GM10248 (cell line): ENCODE results near the gene CC2D2B.
"Not testable (repeated sequence)": the region's sequence is repeated elsewhere in the genome, so short reads cannot be mapped to it uniquely, and the experiment has no call there.

Experiments used
- CTCF ChIA-PET: fragments of 300-600 bp; sonication (Branson Sonifier 250); formaldehyde crosslinking; extraction: SDS; loops from one replicate; lab custom pipeline; 2021; ENCODE audit warnings: antibody characterized with exemption; lab: Yijun Ruan, JAX
- POLR2A ChIA-PET: fragments of 350-650 bp; sonication (Branson Sonifier 250); formaldehyde crosslinking; extraction: SDS; loops from one replicate; lab custom pipeline; 2020; ENCODE audit warnings: antibody characterized with exemption; lab: Yijun Ruan, JAX
- DNase-seq: peaks from one replicate; pipeline ENCODE4 v3.0.0; 2012; ENCODE audit errors: extremely low spot score
- TF ChIP-seq, protein P1 (sequence below): IDR thresholded peaks from 2 replicates; pipeline ENCODE4 v1.5.1; 2012; ENCODE audit warnings: mild to moderate bottlenecking, low read depth; ENCODE audit errors: extremely low read depth, missing control alignments, control extremely low read depth

CC2D2B gene

DNA sequence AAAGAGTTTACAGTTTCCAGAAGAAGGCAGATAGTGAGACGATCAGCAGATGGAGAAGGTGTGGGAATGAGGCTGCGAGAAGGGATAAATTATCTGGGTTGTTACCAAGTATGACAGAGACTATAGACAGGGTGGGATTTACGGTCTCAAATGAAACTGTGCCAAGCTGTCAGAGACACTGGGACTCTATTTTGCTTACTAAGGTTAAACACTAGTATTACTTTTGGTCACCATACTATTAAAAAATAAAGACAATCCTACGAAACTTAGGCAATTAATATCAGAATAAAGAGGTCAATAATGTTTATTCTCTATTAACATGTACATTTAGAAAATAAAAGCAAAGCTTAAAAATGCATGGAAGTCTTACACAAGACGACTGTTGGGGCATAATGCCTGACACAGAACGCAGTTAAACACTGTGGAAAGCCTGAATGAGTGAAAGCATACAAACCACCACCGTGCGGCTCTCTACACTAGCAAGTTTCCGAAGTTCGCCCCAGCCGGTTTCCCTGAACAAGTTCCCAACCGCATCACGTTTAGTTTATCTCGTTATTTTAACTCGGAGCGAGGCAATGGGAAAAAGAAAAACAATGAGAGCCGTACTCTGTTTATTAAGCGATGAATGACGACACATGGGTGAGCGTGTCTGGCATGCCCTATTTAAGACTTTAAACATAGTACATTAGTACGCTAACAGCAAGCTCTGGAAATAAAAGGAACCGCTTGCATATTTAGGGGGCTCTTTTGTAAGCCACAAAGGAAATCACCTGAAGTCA lies 909 bp upstream of the CC2D2B start:
- ChIA-PET CTCF (interaction anchor here (0.7 to 1.6 kb wide), 6 partner anchors 19 to 323 kb away, joined by 3 to 5 read pairs (median 3); partner anchors contain the start of genes ALDH18A1 and TCTN3), POLR2A (interaction anchor here (0.6 kb wide), 1 partner anchor 10 kb away, joined by 3 read pairs; no protein-coding TSS in a partner anchor)
- TF ChIP-seq, protein P1, sequence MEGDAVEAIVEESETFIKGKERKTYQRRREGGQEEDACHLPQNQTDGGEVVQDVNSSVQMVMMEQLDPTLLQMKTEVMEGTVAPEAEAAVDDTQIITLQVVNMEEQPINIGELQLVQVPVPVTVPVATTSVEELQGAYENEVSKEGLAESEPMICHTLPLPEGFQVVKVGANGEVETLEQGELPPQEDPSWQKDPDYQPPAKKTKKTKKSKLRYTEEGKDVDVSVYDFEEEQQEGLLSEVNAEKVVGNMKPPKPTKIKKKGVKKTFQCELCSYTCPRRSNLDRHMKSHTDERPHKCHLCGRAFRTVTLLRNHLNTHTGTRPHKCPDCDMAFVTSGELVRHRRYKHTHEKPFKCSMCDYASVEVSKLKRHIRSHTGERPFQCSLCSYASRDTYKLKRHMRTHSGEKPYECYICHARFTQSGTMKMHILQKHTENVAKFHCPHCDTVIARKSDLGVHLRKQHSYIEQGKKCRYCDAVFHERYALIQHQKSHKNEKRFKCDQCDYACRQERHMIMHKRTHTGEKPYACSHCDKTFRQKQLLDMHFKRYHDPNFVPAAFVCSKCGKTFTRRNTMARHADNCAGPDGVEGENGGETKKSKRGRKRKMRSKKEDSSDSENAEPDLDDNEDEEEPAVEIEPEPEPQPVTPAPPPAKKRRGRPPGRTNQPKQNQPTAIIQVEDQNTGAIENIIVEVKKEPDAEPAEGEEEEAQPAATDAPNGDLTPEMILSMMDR = peak; percentile 26
- DNase-seq = peak; percentile 52

DNA sequence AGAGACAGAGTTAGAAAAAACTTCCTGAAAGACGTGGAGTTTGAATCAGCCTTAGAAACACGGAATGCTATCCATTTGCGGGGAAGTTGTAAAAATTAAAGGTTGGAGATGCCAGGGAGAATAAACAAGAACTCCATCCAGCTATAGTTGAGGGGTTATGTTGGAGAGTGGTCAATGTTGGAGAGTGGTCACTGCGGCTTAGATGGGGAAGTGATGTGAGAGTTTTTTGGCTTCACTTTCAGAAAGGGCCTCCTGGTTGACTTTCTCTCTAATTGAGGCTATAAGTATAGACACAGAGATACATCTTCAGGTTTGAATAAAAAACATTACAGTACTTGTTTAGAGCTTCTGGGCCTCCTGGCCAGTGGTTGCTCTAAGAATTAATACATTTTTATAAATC lies 675 bp downstream of the CC2D2B start:
- POLR2A ChIA-PET = no interaction called here
- TF ChIP-seq, protein P1 = no peak
- CTCF ChIA-PET = interaction anchor here (0.6 to 1.6 kb wide), 3 partner anchors 17 to 321 kb away, joined by 3 to 5 read pairs (median 3); partner anchors contain the start of gene TCTN3
- DNase-seq = no peak

DNA sequence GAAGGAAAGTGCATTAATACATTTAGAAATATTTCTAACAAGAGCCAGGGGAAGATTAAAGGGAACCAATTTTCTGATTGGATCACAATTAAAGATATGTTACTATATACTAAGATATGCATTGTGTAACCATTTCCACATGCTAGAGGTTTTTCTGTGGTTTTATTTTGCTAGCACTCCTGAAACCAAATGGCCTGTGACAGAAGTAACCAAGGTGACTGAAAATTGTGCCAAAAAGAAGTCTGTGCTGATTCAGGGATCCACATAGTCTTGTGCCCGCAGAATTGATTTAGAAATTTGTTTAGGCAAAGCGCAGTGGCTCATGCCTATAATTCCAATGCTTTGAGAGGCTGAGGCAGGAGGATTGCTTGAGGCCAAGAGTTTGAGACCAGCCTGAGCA lies 1.8 kb downstream of the CC2D2B start:
- TF ChIP-seq, protein P1 = no peak
- POLR2A ChIA-PET = no interaction called here
- no peak for DNase-seq
- CTCF ChIA-PET = no interaction called here

DNA sequence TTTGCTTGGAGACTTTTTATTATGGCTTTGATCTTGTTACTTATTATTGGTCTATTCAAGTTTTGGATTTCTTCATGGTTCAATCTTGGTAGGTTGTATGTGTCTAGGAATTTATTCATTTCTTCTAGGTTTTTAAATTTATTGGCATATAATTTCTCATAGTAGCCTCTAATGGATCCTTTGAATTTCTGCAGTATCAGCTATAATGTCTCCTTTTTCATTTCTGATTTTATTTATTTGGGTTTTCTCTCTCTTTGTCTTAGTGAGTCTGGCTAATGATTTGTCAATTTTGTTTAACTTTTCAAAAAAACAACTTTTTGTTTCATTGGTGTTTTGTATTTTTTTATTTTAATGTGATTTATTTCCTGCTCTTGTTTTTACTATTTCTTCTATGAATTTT lies 8.3 kb downstream of the CC2D2B start:
- DNase-seq, CTCF ChIA-PET, POLR2A ChIA-PET: not testable (repeated sequence)

DNA sequence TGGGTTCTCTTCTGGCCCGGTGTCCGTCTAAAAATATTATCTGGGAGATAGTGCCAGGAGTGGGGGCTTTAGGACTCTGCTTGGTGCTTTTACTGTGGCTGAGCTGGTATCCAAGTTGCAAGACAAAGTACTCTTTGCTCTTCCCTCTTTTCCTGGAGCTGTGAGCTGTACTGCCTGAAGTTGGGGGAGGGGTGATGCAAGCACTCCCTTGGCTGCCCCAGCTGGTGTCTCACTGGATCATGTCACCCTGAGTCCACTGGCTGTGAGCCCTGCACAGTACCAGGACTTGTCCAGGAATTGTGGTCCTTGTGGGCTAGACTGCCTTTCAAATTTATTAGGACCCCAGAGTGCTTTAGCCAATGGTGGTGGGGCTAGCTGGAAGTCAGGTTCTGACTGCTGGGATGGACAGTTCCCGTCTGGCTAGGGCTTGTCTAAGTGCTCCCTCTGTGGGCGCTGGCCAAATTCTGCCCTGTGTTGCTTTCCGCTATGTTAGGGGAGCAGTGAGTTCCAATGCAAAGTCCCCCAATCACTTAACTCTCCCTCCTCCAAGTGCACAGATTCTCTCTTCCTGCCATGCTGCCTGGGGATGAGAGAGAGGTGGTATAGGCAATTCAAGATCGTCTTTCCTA lies 13.1 kb downstream of the CC2D2B start:
- TF ChIP-seq, protein P1 = no peak
- ChIA-PET POLR2A (no interaction called here), CTCF (interaction anchor here (1.0 to 1.4 kb wide), 2 partner anchors 10 to 30 kb away, joined by 3 to 4 read pairs; no protein-coding TSS in a partner anchor)
- no peak for DNase-seq

DNA sequence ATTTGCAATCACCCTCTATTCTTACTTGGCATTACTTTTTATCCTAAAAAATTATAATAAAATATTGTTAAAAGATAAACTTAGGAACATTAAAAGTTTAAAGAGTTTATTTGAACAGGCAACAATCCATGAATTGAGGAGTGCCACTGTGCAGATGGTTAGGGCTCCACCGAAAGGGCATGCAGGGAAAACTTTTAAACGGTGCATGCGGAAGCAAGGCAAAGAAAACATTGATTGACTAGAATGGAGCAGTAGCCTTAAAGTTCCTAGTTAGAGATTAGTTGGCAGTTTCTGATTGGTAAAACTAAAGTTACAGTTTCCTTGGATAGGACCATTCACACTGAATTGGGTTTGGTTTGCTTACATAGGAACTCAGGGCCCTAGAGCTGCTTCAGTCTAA lies 17.3 kb downstream of the CC2D2B start:
- DNase-seq = no peak
- ChIA-PET POLR2A (no interaction called here), CTCF (interaction anchor here (1.6 kb wide), 1 partner anchor 12 kb away, joined by 10 read pairs; no protein-coding TSS in a partner anchor)
- TF ChIP-seq, protein P1 = no peak

DNA sequence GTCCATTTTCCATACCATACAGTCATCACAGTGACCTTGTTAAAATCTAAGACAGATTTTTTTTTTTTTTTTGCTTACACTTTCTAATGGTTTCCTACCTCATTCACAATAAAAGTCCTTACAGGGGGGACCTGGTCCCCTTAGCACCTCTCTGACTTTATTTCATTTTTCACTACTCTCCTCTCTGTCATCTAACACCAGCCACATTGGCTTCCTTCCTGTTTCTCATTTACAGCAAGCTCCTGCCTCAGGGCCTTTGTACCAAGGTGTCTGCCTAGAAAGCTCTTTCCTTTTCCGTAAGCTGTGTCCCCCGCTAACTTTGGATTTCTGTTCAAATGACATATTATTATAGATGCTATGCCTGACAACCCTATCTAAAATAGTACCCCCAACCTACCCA lies 27.7 kb downstream of the CC2D2B start:
- ChIA-PET POLR2A (no interaction called here), CTCF (no interaction called here)
- DNase-seq = no peak
- TF ChIP-seq, protein P1 = no peak
